T47D (cell line): ENCODE data around the gene TUBB1.
A peak's percentile ranks its signal among the peaks of the same experiment; 100 is the strongest.

Experiments used
- DNase-seq, 2 experiments: peaks; one replicate each; pipeline versions ENCODE4 v3.0.0 to v3.0.0-alpha.2; 2011 to 2012; ENCODE audit warnings: low read depth in 1 of 2, low spot score in 1 of 2
- JUND ChIP-seq: IDR thresholded peaks from 2 replicates; pipeline ENCODE4 v1.6.1; 2012; ENCODE audit warnings: low read depth
- in situ Hi-C: cut with HindIII; loops from 2 replicates; pipeline ENCODE4 v1.10.0; 2016; ENCODE audit warnings: low sequenced_read_pairs, low pct_unique_long_range_greater_than_20kb

TUBB1 gene

DNA sequence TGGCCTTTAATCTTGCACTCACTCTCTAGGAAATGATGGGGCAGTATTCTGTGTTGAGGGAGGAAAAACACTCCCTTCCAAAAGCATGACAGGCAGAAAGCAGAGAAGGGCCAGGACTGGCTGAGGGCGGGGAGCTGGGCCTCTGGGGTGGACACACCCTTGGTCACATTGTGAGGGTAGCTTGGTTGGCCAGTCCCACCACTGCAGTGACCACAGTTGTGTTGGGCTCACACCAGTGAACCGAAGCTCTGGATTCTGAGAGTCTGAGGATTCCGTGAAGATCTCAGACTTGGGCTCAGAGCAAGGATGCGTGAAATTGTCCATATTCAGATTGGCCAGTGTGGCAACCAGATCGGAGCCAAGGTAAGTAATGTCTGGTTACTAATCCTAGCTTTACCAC, at the start of gene TUBB1:
TUBB1 (plus strand) TSS at position 213 of the 400 bp plus-strand sequence; CDS start at position 307, 94 bp downstream.
- no peak for DNase-seq
- no peak for TF ChIP-seq JUND
- in situ Hi-C loops, result no loop called here

DNA sequence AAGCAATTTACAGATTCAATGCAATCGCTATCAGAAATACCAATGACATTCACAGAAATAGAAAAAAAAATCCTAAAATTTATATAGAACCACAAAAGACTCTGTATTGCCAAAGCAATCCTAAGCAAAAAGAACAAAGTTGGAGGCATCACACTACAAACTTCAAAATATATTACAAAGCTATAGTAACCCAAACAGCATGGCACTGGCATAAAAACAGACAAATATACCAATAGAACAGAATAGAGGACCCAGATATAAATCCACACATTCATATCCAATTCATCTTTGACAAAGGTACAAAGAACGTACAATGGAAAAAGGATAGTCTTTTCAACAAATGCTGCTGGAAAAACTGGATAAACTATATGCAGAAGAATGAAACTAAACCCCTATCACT, 49.8 kb upstream of the TUBB1 start:
- TF ChIP-seq JUND, result no peak
- no peak for DNase-seq
- in situ Hi-C loops, result no loop called here

DNA sequence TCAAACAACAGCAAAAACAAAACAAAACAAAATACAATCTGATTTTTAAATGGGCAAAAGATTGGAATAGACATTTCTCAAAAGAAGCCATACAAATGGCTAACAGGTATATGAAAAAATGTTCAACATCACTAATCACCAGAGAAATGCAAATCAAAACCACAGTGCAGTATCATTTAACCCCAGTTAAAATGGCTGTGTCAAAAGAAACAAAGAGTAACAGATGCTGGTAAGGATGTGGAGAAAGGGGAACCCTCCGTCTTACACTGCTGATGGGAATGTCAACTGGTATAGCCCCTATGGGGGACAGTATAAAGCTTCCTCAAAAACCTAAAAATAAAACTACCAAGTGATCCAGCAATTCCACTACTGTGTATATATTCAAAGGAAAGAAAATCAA, 49.1 kb upstream of the TUBB1 start:
- in situ Hi-C loops, result no loop called here
- no peak for TF ChIP-seq JUND

GRCh38 chr20:58971429-58971828, 47.8 kb upstream of the TUBB1 start:
- in situ Hi-C loops, result no loop called here
- no peak for TF ChIP-seq JUND
- DNase-seq, result no peak

More for the DNA sequence above, 49.1 kb upstream of the TUBB1 start:
- no peak for DNase-seq

DNA sequence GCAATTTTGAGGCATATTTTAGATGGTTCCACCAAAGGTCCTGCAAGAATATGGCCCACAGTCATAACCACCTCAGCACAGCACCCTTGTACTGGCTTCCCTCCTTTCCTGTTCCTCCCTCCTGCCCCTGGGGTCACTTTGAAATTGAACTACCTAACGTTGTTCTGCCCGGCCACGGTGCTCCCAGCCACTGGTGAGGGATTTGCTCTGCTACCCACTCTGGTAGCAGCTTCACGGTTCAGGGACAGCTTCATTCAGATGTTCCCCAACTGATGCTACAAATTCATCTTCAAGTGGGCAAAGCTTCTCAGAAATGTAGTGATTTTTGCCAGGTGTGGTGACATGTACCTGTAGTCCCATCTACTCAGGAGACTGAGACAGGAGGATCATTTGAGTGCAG, 46.0 kb upstream of the TUBB1 start:
- DNase-seq, result no peak
- in situ Hi-C loops, result no loop called here
- no peak for TF ChIP-seq JUND

DNA sequence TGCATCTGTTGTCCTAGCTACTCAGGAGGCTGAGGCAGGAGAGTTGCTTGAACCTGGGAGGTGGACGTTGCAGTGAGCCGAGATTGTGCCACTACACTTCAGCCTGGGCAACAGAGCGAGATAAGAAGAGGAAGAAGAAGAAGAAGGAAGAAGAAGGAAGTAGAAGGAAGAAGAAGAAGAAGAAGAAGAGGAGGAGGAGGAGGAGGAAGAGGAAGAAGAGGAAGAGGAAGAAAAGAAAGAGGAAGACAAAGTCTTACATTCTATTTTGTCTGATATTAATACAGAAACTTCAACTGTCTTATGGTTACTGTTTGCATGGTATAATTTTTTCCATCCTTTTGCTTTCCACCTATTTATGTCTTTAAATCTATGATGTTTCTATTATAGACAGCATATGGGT, 45.4 kb upstream of the TUBB1 start:
- TF ChIP-seq JUND, result no peak
- no peak for DNase-seq
- in situ Hi-C loops, result no loop called here

- no peak for TF ChIP-seq JUND
- in situ Hi-C loops, result no loop called here
- DNase-seq, result no peak
Measured at GRCh38 chr20:58975353-58975752, 43.9 kb upstream of the TUBB1 start.

DNA sequence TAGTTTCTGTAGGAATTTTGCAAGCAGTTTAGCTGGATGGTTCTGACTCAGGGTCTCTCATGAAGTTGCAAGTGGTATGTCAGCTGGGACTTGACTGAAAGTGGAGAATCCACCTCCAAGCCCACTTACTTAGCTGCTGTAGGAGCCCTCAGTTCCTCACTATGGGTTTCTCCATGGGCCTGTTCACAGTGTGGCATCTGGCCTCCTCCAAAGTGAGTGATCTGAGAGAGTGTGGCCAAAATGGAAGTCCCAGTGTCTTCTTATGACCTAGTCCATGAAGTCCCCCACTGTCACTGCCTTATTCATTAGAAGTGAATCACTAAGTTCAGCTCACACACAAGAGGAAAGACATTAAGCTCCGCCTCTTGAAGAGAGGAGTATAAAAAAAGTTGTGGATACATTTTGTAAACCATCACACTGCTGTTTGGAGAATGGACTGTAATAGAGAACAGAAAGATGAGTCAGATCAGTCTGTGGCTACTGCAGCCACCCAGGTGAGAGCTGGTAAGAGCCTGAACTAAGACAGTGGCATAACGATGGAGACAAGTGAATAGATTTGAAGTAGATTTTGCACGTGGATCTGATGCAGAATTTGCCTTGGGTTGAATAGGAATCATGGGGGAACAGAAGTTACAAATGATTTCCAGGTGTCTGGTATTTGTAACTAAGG, 43.0 kb upstream of the TUBB1 start:
- in situ Hi-C loops, result no loop called here
- no peak for DNase-seq
- no peak for TF ChIP-seq JUND

- no peak for TF ChIP-seq JUND
- in situ Hi-C loops, result no loop called here
- no peak for DNase-seq
Measured at GRCh38 chr20:58978351-58979190, 40.7 kb upstream of the TUBB1 start.

- DNase-seq, result peak; percentile 92 to 98
- in situ Hi-C loops, result no loop called here
- no peak for TF ChIP-seq JUND
Measured at GRCh38 chr20:58980711-58981627, 38.3 kb upstream of the TUBB1 start, which contains the start of gene NELFCD. NELFCD (plus strand) TSS chr20:58981256; CDS start chr20:58981310, 54 bp downstream.

- DNase-seq, result peak in 1 of 2 experiments; percentile 55
- TF ChIP-seq JUND, result no peak
- in situ Hi-C loops, result no loop called here
Measured at GRCh38 chr20:58981628-58982364, 37.4 kb upstream of the TUBB1 start.
